HUDEP-2 (cell line): ENCODE results near the gene ABCD4.

Experiments used
- DNase-seq, 76 experiments: peaks; one replicate each; lab custom pipeline; 2025; ENCODE audit not compliant: unreplicated experiment in 76 of 76; lab: John Stamatoyannopoulos, UW

Gene ABCD4

DNA sequence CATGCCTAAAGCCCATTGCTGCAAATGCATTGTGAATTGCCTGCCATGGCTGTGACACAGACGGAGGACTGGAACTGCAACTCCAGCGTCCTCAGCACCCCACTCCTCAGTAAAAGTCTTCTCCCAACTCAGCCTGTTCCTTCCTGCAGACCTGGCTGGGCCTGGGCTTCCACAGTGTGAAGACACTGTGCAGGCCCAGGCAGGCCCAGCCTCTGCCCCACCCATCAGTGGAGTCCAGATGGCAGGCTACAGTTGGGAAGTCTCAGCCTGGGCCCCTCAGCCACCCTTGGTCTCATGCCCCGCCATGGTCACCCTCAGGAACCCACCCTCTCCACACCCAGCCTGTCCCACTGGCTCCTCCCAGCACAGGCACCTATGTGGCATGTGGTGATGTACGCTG lies 41.4 kb downstream of the ABCD4 start:
- DNase-seq, result no peak

DNA sequence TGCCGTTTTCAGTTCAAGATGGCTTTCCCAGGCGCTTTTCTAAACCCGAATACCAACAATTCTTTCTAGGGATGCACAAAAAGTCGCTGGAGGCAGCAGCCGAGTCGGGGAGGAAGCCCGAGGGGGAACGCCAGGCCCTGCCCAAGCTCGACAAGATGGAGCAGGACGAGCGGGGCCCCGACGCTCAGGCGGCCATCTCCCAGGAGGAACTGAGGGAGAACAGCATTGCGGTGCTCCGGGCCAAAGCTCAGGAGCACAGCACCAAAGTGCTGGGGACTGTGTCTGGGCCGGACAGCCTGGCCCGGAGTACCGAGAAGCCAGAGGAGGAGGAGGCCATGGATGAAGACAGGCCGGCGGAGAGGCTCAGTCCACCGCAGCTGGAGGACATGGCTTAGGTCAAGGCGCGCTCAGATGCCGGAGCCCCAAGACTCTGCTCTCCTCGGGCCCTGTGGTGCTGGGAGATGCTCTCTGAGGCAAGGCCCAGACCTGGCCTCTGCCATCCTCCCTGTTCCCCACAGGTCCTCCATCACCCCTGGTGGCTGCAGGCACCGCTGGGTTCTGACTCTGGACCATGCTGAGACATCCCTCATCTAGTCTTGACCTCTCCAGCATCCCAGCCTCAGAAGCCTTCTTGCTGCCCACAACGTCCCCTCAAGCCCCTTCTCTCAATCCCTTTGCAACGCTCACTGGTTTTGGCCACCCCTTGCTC lies 42.1 kb downstream of the ABCD4 start:
- no peak for DNase-seq

GRCh38 chr14:74259513-74259912 lies 43.2 kb downstream of the ABCD4 start:
- DNase-seq, result no peak

- no peak for DNase-seq
These were observed 44.0 kb downstream of the ABCD4 start for GRCh38 chr14:74258764-74259035.

- DNase-seq, result no peak
These were observed 44.6 kb downstream of the ABCD4 start for GRCh38 chr14:74257941-74258763.

- peak in 37 of 76 experiments; percentile 5 to 60 (median 26) for DNase-seq
These were observed 45.4 kb downstream of the ABCD4 start for GRCh38 chr14:74257078-74257940.

DNA sequence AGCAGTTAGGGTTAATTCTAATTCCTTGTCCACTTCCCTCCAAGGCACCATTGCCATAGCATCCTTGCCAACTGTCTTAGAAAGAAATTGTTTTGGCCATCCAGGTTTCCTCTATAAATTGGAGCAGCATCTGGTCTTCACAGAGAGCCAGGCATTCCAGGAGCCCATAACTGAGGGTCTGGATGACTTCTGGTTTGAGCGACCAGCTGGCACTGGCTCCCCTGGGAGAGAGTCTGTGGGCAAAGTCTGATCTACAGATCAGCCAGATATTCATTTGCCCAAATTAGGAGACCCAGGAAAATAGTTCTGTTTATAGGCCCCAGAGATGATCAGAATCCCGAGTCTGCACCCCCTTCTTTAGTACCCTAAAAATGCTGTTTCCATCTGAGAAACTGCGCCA lies 47.5 kb downstream of the ABCD4 start:
- no peak for DNase-seq

- no peak for DNase-seq
These were observed 53.0 kb downstream of the ABCD4 start for GRCh38 chr14:74249433-74250375.

- no peak for DNase-seq
These were observed 54.7 kb downstream of the ABCD4 start for GRCh38 chr14:74248017-74248416.

DNA sequence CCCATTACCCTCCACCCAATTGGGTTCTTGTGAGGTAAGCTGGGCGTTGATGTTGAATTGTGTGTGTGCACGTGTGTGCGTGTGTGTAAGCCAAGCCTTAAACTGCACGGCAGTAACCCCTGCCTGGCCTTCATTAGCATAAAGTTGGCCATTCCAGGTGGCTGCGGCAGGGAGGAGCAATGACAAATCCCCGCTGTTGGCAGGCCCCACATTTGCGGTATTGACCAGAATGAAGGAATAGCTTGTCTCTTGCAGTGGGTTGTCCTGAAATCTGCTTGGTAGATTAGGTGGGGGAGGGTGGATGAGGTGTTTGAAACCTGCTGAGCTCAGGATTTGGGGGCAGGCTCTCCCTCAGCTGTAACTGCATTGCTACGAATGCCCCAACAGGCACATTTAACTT lies 56.2 kb downstream of the ABCD4 start:
- DNase-seq, result no peak

GRCh38 chr14:74245292-74245691 lies 57.4 kb downstream of the ABCD4 start:
- DNase-seq, result no peak

- DNase-seq, result no peak
These were observed 58.6 kb downstream of the ABCD4 start for GRCh38 chr14:74244115-74244514.

DNA sequence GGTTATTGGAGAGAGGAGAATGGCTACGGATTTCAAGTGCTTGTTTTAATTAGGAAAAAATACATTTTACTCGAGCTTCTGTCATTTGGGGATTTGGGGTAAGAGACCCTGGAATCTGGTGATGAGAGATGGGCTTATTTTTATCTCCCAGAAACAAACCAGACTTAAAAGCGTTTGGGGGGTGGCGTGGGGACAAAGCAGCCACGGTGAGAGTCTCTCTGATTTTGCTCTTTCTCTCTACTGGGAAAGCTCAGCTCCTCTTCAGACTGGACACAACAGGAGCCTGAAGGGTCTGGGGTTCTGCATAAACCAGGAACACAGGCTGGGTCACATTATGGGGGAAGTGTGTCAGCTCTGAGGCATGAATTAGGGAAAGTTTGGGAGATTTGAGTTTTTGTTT lies 59.7 kb downstream of the ABCD4 start:
- no peak for DNase-seq

DNA sequence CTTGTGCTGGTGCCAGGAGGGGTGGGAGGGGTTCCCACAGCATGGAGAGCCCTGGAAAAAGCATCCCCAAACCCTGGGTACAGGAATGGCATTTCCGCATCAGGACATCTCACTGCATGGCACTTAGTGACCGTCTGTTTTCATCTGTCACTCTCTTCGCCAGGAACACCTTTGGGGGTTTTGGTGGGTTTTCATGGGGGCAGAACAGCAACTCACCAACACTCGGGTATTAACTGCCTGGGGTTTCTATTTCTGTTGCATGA lies 60.0 kb downstream of the ABCD4 start:
- DNase-seq, result no peak

GRCh38 chr14:74242021-74242779 lies 60.5 kb downstream of the ABCD4 start:
- no peak for DNase-seq

DNA sequence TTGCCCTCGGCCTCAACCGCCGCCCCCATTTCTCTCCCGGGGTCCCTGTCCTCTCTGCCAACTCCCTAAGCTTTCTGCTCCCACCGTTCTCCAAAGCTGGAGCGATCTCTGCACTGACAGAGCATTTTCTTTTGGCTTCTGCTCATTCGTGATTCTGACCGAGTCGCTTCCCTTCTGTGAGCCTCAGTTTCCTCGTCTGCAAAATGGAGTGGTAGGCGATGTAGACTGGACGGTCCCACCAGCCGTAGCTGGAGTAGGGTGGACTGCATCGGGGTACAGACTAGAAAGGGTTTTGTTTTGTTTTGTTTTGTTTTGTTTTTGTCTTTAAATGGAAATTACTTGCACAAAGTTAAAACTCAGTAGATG lies 61.1 kb downstream of the ABCD4 start:
- DNase-seq, result no peak

- DNase-seq, result no peak
These were observed 61.7 kb downstream of the ABCD4 start for GRCh38 chr14:74240794-74241651.

GRCh38 chr14:74239848-74240793 lies 62.6 kb downstream of the ABCD4 start:
- peak in 1 of 76 experiments; percentile 16 for DNase-seq
